ENCODE results near the gene KRTAP13-4.

The KRTAP13-4 gene, protein sequence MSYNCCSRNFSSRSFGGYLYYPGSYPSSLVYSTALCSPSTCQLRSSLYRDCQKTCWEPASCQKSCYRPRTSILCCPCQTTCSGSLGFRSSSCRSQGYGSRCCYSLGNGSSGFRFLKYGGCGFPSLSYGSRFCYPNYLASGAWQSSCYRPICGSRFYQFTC

DNA sequence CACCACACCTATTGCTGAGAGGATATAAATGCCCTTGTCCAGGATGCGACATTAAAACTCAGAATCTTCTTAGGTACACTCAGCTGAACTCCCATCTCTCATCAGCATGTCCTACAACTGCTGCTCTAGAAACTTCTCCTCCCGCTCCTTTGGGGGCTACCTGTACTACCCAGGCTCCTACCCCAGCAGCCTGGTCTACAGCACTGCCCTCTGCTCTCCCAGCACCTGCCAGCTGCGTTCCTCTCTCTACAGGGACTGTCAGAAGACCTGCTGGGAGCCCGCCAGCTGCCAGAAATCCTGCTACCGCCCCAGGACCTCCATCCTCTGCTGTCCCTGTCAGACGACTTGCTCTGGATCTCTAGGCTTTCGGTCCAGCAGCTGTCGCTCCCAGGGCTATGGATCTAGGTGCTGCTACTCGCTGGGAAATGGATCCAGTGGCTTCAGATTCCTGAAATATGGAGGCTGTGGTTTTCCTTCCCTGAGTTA, at the start of gene KRTAP13-4:
KRTAP13-4 (plus strand) TSS at position 51 of the 486 bp plus-strand sequence; CDS start at position 107, 56 bp downstream.
- H3K36me3 ChIP-seq (ENCODE audit: control insufficient read depth in 1 of 2, insufficient read depth in 2 of 2, low read length in 2 of 2), result no peaks in the 10 kb centered on the region
- no peak within 1 kb of the TSS for H3K27ac ChIP-seq (ENCODE audit: low read length)
- H3K27me3 ChIP-seq (ENCODE audit: low read depth, low read length), result no peaks in the 10 kb centered on the region
- no peak within 1 kb of the TSS for H3K4me3 ChIP-seq (ENCODE audit: low read depth in 1 of 2, low read length in 2 of 2)
- no peaks in the 10 kb centered on the region for H3K9me3 ChIP-seq (ENCODE audit: control insufficient read depth in 1 of 2, low read length in 2 of 2)
- no peaks in the 10 kb centered on the region for H3K4me1 ChIP-seq (ENCODE audit: control insufficient read depth in 1 of 2, insufficient read depth in 2 of 2, low read length in 2 of 2)

DNA sequence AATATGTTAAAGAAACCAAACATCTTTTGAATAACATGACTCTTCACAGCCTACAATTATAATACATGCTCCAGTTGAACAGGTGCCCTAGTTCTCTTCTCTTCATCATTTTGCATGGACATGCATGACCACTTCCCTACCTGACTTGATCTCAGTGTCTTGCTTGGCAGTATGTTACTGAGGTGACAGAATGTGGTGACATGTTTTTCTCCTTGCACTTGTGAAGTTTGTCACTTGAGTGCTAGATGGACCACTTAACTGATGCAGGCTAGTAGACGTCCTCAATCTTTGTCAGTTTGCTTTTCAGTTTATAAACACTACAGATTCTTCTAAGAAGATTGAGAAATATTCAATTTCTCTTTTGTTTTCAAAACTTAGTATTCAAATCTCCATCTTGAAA, 47.8 kb upstream of the KRTAP13-4 start:
- H3K4me1 ChIP-seq (ENCODE audit: control insufficient read depth in 1 of 2, insufficient read depth in 2 of 2, low read length in 2 of 2), result no peaks in the 10 kb centered on the region
- no peaks in the 10 kb centered on the region for H3K36me3 ChIP-seq (ENCODE audit: control insufficient read depth in 1 of 2, insufficient read depth in 2 of 2, low read length in 2 of 2)
- no peak overlapping the region for H3K27ac ChIP-seq (ENCODE audit: low read length)
- H3K4me3 ChIP-seq (ENCODE audit: low read depth in 1 of 2, low read length in 2 of 2), result no peak overlapping the region
- no peaks in the 10 kb centered on the region for H3K9me3 ChIP-seq (ENCODE audit: control insufficient read depth in 1 of 2, low read length in 2 of 2)
- no peaks in the 10 kb centered on the region for H3K27me3 ChIP-seq (ENCODE audit: low read depth, low read length)

DNA sequence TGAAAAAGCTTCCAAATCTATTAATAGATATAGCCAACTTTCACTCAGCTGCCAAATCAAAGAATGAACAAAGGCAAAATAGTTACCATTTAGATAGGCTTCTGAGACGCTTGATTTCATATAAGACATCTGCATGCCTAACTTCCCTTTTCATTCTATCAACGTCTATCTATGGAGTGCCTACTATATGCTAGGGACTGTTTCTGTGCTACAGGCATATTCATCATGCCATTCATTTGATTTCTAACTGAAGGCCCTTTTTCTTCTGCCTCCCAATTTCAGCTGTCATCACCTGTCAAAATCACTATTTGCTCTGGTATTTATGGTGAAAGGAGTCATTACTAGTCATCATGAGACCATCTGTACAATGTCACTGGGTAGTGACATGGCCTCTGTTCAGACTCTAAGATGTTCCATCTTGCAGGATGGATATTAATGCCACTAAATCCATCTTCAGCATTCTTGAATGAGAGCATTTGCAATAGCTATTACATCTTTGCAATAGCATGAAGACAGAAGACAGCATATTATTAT, 38.5 kb upstream of the KRTAP13-4 start:
- Histone ChIP-seq H3K4me3 (ENCODE audit: low read depth in 1 of 2, low read length in 2 of 2) (no peak overlapping the region), H3K27ac (ENCODE audit: low read length) (no peak overlapping the region), H3K36me3 (ENCODE audit: control insufficient read depth in 1 of 2, insufficient read depth in 2 of 2, low read length in 2 of 2) (no peaks in the 10 kb centered on the region), H3K9me3 (ENCODE audit: control insufficient read depth in 1 of 2, low read length in 2 of 2) (peaks cover 0 to 10% of the 10 kb centered on the region in 2 donors), H3K27me3 (ENCODE audit: low read depth, low read length) (no peaks in the 10 kb centered on the region), H3K4me1 (ENCODE audit: control insufficient read depth in 1 of 2, insufficient read depth in 2 of 2, low read length in 2 of 2) (no peaks in the 10 kb centered on the region)

DNA sequence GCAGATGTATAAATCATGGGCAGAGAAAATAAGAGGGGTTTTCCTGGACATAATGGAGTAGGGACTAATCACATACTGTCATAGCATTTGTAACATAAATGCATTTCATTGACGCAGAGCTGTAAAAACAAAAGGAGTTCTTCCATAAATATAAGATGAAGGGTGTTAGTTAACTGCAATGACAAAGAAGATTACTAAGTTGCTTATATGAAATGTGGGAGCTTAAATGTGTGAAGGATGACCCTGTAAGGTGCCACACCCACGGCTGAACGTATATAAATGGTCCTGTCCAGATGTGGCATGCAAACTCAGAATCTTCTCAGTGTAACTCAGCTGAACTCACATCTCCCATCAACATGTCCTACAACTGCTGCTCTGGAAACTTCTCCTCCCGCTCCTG, 34.3 kb upstream of the KRTAP13-4 start, which contains the start of gene KRTAP13-1:
KRTAP13-1 (plus strand) TSS at position 301 of the 400 bp plus-strand sequence; CDS start at position 357, 56 bp downstream.
- Histone ChIP-seq H3K9me3 (ENCODE audit: control insufficient read depth in 1 of 2, low read length in 2 of 2) (peaks cover 0 to 5% of the 10 kb centered on the region in 2 donors), H3K36me3 (ENCODE audit: control insufficient read depth in 1 of 2, insufficient read depth in 2 of 2, low read length in 2 of 2) (no peaks in the 10 kb centered on the region), H3K4me1 (ENCODE audit: control insufficient read depth in 1 of 2, insufficient read depth in 2 of 2, low read length in 2 of 2) (no peaks in the 10 kb centered on the region), H3K27ac (ENCODE audit: low read length) (no peak within 1 kb of the TSS), H3K27me3 (ENCODE audit: low read depth, low read length) (no peaks in the 10 kb centered on the region), H3K4me3 (ENCODE audit: low read depth in 1 of 2, low read length in 2 of 2) (no peak within 1 kb of the TSS)

DNA sequence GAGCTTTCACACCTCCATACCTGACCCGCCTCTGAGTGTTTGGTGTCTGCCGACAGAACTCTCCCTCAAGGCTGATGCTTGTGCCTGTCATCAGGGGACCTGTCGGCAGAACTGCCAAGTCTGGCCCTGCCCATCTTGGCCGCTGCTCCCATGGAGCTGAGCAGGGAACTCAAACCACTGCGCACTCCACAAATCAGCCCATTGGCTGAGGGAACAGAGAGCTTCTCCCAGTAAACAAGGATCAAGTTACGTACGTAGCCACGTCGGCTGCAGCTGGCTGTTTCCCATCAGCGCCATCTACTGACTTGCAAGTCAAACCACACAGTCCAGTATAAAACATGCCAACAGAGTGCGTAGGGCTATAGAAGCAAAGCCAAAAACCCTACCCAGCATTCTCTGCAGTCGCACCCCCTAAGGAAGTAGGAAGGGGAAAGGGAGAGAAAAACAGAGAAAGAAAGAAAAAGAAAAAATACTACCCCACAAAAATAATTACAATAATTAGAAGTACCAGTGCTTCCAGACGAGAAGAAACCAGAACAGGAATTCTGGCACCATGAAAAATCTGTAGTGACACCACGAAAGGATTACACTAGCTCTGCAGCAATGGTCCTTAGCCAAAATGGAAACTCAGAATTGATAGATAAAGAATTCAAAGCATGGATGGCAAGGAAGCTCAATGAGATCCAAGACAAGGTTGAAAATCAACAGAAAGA, 21.1 kb upstream of the KRTAP13-4 start:
- no peak overlapping the region for H3K4me3 ChIP-seq (ENCODE audit: low read depth in 1 of 2, low read length in 2 of 2)
- H3K27ac ChIP-seq (ENCODE audit: low read length), result no peak overlapping the region
- H3K9me3 ChIP-seq (ENCODE audit: control insufficient read depth in 1 of 2, low read length in 2 of 2), result peaks cover 0 to 9% of the 10 kb centered on the region in 2 donors

DNA sequence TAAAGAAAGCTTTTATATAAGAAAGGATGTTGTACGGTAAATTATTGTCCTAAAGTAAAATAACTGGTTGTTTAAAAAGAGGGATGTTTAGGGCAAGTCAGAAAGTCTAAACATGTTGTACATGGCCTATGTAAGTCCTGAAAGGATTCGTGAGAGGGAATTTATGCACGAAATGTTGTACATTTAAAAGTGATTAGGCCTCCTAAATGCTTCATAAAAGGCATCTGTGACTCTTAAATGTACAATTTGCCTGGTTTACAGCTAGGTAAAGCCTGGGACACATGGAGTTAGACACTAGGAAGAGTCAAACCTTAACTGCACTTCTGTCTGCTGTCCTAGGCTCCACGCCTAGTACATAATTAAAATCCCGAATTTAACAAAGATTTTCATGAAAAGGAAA, 14.0 kb upstream of the KRTAP13-4 start:
- Histone ChIP-seq H3K27ac (ENCODE audit: low read length) (no peak overlapping the region), H3K4me3 (ENCODE audit: low read depth in 1 of 2, low read length in 2 of 2) (no peak overlapping the region), H3K36me3 (ENCODE audit: control insufficient read depth in 1 of 2, insufficient read depth in 2 of 2, low read length in 2 of 2) (no peaks in the 10 kb centered on the region), H3K9me3 (ENCODE audit: control insufficient read depth in 1 of 2, low read length in 2 of 2) (no peaks in the 10 kb centered on the region), H3K4me1 (ENCODE audit: control insufficient read depth in 1 of 2, insufficient read depth in 2 of 2, low read length in 2 of 2) (no peaks in the 10 kb centered on the region), H3K27me3 (ENCODE audit: low read depth, low read length) (no peaks in the 10 kb centered on the region)

More for the DNA sequence above, 21.1 kb upstream of the KRTAP13-4 start:
- H3K27me3 ChIP-seq (ENCODE audit: low read depth, low read length), result no peaks in the 10 kb centered on the region
- H3K36me3 ChIP-seq (ENCODE audit: control insufficient read depth in 1 of 2, insufficient read depth in 2 of 2, low read length in 2 of 2), result no peaks in the 10 kb centered on the region
- no peaks in the 10 kb centered on the region for H3K4me1 ChIP-seq (ENCODE audit: control insufficient read depth in 1 of 2, insufficient read depth in 2 of 2, low read length in 2 of 2)

DNA sequence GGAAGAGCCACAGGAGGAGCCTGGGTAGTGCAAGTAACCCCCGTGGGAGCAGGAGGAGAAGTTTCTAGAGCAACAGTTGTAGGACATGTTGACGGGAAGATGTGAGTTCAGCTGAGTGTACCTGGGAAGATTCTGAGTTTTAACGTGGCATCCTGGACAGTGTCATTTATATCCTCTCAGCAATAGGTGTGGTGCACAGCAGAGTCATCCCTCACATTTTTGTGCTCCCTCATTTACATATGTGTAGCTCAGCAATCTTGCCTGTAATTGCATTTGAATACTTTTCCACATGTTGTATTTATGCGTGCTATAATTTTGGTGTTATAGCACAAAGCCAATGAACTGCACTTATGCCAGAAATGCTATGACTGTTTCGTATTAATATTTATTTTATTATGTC, 4.2 kb upstream of the KRTAP13-4 start, which contains the start of gene KRTAP13-3:
KRTAP13-3 (minus strand) TSS at position 101 of the 400 bp plus-strand sequence; CDS start at position 87, 14 bp downstream.
- Histone ChIP-seq H3K27me3 (ENCODE audit: low read depth, low read length) (no peaks in the 10 kb centered on the region), H3K27ac (ENCODE audit: low read length) (no peak within 1 kb of the TSS), H3K4me1 (ENCODE audit: control insufficient read depth in 1 of 2, insufficient read depth in 2 of 2, low read length in 2 of 2) (no peaks in the 10 kb centered on the region), H3K9me3 (ENCODE audit: control insufficient read depth in 1 of 2, low read length in 2 of 2) (no peaks in the 10 kb centered on the region), H3K4me3 (ENCODE audit: low read depth in 1 of 2, low read length in 2 of 2) (no peak within 1 kb of the TSS), H3K36me3 (ENCODE audit: control insufficient read depth in 1 of 2, insufficient read depth in 2 of 2, low read length in 2 of 2) (no peaks in the 10 kb centered on the region)

DNA sequence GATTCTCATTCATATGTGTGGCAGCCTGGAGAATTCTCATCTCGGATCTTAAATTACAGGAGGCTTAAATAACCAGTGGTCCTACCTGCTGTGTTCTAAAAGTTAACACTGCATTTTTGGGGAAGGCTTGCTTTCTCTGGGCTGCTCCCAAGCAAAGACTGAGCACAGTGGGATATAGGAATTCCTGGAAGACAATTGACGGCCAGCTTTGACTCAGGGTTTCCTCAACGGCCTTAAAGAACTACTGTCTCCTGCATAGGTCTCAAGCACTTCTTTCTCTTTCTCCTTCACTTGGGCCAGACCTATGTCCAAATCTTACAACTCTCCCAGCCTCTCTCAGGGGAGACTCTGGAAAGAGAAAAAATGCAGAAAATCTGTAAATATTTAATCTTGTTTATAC, 3.3 kb upstream of the KRTAP13-4 start:
- H3K4me3 ChIP-seq (ENCODE audit: low read depth in 1 of 2, low read length in 2 of 2), result no peak overlapping the region
- no peaks in the 10 kb centered on the region for H3K36me3 ChIP-seq (ENCODE audit: control insufficient read depth in 1 of 2, insufficient read depth in 2 of 2, low read length in 2 of 2)
- H3K27me3 ChIP-seq (ENCODE audit: low read depth, low read length), result no peaks in the 10 kb centered on the region
- H3K4me1 ChIP-seq (ENCODE audit: control insufficient read depth in 1 of 2, insufficient read depth in 2 of 2, low read length in 2 of 2), result no peaks in the 10 kb centered on the region
- H3K27ac ChIP-seq (ENCODE audit: low read length), result no peak overlapping the region
- no peaks in the 10 kb centered on the region for H3K9me3 ChIP-seq (ENCODE audit: control insufficient read depth in 1 of 2, low read length in 2 of 2)

DNA sequence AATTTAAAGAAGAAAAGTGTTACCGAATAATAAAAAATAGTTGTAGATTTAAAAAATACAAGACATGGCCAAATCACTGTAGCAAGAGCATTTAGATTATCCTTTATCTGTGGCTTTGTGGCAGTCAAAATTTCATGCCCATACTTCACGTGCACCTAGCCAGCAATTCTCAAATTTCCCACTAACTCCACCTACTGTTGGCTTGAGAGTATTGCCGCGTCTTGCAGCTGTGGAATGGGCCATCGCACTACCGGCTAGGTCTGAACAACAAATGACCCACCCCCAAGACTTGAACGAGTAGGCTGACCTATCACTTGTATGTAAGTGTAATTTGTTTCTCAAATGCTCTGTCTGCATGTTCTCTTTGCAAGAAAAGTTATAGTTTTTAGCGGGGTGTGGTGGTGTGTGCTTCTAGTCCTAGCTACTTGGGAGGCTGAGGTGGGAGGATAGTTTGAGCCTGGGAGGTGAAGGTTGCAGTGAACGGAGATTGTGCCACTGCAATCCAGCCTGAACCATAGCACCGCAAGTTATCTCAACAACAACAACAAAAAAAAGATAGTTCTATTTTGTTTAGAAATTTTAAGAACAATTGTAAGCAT, 4.1 kb downstream of the KRTAP13-4 start:
- H3K36me3 ChIP-seq (ENCODE audit: control insufficient read depth in 1 of 2, insufficient read depth in 2 of 2, low read length in 2 of 2), result no peaks in the 10 kb centered on the region

DNA sequence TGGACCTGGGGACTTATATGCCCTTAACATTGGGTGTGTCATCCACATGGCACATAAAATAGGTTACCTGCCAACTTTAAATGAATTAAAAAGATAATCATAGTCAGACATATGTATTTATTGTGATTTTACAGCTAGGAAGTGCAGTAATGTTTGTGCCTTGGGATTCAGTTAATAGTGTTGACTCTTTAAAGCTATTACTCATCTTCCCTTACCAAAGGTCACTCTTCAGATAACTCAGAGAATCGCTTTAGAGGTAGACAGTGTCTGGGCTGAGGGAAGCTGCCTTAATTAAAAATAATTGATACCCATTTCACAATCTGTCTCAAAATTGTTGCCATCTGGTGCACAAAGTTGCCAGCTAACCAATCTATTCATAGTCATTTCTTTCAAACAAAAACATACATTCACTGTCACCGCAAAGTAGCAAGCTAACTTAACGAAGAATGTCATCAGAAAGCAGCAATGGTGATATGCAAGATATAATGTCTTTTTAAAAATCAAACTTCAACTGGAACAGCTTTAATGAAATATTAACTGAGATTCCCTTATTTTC, 7.1 kb downstream of the KRTAP13-4 start:
- no peaks in the 10 kb centered on the region for H3K27me3 ChIP-seq (ENCODE audit: low read depth, low read length)
- no peaks in the 10 kb centered on the region for H3K36me3 ChIP-seq (ENCODE audit: control insufficient read depth in 1 of 2, insufficient read depth in 2 of 2, low read length in 2 of 2)
- no peaks in the 10 kb centered on the region for H3K9me3 ChIP-seq (ENCODE audit: control insufficient read depth in 1 of 2, low read length in 2 of 2)
- no peak overlapping the region for H3K27ac ChIP-seq (ENCODE audit: low read length)
- H3K4me1 ChIP-seq (ENCODE audit: control insufficient read depth in 1 of 2, insufficient read depth in 2 of 2, low read length in 2 of 2), result no peaks in the 10 kb centered on the region
- no peak overlapping the region for H3K4me3 ChIP-seq (ENCODE audit: low read depth in 1 of 2, low read length in 2 of 2)

More for the DNA sequence above, 4.1 kb downstream of the KRTAP13-4 start:
- Histone ChIP-seq H3K4me3 (ENCODE audit: low read depth in 1 of 2, low read length in 2 of 2) (no peak overlapping the region), H3K27ac (ENCODE audit: low read length) (no peak overlapping the region), H3K9me3 (ENCODE audit: control insufficient read depth in 1 of 2, low read length in 2 of 2) (no peaks in the 10 kb centered on the region), H3K27me3 (ENCODE audit: low read depth, low read length) (no peaks in the 10 kb centered on the region), H3K4me1 (ENCODE audit: control insufficient read depth in 1 of 2, insufficient read depth in 2 of 2, low read length in 2 of 2) (no peaks in the 10 kb centered on the region)

DNA sequence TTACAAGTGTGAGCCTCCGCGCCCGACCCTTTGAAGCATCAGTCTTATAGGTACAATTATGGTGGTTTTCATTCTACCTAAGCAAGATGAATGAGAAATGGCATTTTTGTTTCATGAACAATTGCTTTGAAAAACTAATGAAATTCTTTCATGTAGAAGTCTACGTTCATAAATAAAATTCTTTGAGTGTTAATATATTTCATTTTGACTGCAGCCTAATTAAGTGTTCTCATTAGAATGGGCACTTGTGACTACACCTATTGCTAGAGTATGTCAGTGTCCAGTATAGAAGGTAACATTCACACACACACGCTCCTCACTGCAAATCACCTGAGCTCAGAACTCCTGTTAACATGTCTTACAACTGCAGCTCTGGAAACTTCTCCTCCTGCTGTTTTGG, 10.0 kb downstream of the KRTAP13-4 start, which contains the start of gene KRTAP15-1:
KRTAP15-1 (plus strand) TSS at position 301 of the 400 bp plus-strand sequence; CDS start at position 354, 53 bp downstream.
- Histone ChIP-seq H3K36me3 (ENCODE audit: control insufficient read depth in 1 of 2, insufficient read depth in 2 of 2, low read length in 2 of 2) (no peaks in the 10 kb centered on the region), H3K27me3 (ENCODE audit: low read depth, low read length) (no peaks in the 10 kb centered on the region), H3K27ac (ENCODE audit: low read length) (no peak within 1 kb of the TSS), H3K9me3 (ENCODE audit: control insufficient read depth in 1 of 2, low read length in 2 of 2) (no peaks in the 10 kb centered on the region), H3K4me1 (ENCODE audit: control insufficient read depth in 1 of 2, insufficient read depth in 2 of 2, low read length in 2 of 2) (no peaks in the 10 kb centered on the region), H3K4me3 (ENCODE audit: low read depth in 1 of 2, low read length in 2 of 2) (no peak within 1 kb of the TSS)
